Stimulated activated CD4-positive, alpha-beta T cell treated with anti-CD3 and anti-CD28 coated beads, Interleukin-2, amount 100 ng/mL, for 4 hours (primary cell): ENCODE results near the gene NOL9.
"Not testable (repeated sequence)": the region's sequence is repeated elsewhere in the genome, so short reads cannot be mapped to it uniquely, and the experiment has no call there.

Experiments used
- DNase-seq: peaks from one replicate; pipeline ENCODE4 v3.0.0-alpha.2; 2020; ENCODE audit warnings: low read depth

The NOL9 gene

GRCh38 chr1:6554031-6554906 is at the start of gene NOL9:
Gene NOL9, minus strand, starts transcription at chr1:6554513. Its CDS starts 11 bp downstream, at chr1:6554502.
- DNase-seq, result peak; percentile 91

- DNase-seq, result peak; percentile 29
Measured at GRCh38 chr1:6603238-6603914, 49.1 kb upstream of the NOL9 start.

GRCh38 chr1:6602669-6603237 is 48.4 kb upstream of the NOL9 start, which contains the start of gene KLHL21:
Gene KLHL21, minus strand, starts transcription at chr1:6602869. Its CDS starts 52 bp downstream, at chr1:6602817.
- DNase-seq, result peak; percentile 87

GRCh38 chr1:6601923-6602668 is 47.8 kb upstream of the NOL9 start:
- DNase-seq, result no peak

GRCh38 chr1:6601049-6601922 is 47.0 kb upstream of the NOL9 start:
- DNase-seq, result peak; percentile 82

GRCh38 chr1:6600410-6601048 is 46.2 kb upstream of the NOL9 start:
- DNase-seq, result no peak

- DNase-seq, result not testable (repeated sequence)
Measured at GRCh38 chr1:6599991-6600390, 45.7 kb upstream of the NOL9 start.

GRCh38 chr1:6599141-6599975 is 45.0 kb upstream of the NOL9 start:
- DNase-seq, result peak; percentile 73

GRCh38 chr1:6597777-6598131 is 43.4 kb upstream of the NOL9 start:
- DNase-seq, result no peak

- no peak for DNase-seq
Measured at GRCh38 chr1:6596886-6597776, 42.8 kb upstream of the NOL9 start.

- DNase-seq, result no peak
Measured at GRCh38 chr1:6596351-6596750, 42.0 kb upstream of the NOL9 start.

GRCh38 chr1:6594977-6595740 is 40.8 kb upstream of the NOL9 start:
- no peak for DNase-seq

GRCh38 chr1:6593810-6594209 is 39.5 kb upstream of the NOL9 start:
- no peak for DNase-seq

GRCh38 chr1:6592865-6593593 is 38.7 kb upstream of the NOL9 start:
- DNase-seq, result no peak

GRCh38 chr1:6592441-6592840 is 38.1 kb upstream of the NOL9 start:
- DNase-seq, result no peak

GRCh38 chr1:6591644-6592043 is 37.3 kb upstream of the NOL9 start:
- no peak for DNase-seq

GRCh38 chr1:6591222-6591621 is 36.9 kb upstream of the NOL9 start:
- no peak for DNase-seq
